Measurements from ENCODE around the gene ZNF497.
A peak's percentile ranks its signal among the peaks of the same experiment; 100 is the strongest.

The ZNF497 gene

DNA sequence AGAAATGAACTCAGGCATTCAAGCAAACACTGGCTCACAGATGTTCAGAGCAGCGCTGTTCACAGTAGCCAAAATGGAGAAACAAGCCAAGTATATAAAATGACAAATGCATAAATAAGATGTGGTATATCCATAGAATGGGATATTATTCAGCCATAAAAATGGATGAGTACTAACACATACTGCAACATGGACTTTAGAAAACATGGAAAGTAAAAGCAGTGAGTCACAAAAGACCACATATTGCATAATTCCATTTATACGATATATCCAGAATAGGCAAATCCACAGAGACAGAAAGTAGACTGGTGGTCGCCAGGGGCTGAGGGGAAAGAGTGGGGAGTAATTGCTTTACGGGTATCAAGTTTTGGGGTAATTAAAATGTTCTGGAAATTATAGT lies 11.6 kb upstream of the ZNF497 start:
- TF ChIP-seq, protein P1, sequence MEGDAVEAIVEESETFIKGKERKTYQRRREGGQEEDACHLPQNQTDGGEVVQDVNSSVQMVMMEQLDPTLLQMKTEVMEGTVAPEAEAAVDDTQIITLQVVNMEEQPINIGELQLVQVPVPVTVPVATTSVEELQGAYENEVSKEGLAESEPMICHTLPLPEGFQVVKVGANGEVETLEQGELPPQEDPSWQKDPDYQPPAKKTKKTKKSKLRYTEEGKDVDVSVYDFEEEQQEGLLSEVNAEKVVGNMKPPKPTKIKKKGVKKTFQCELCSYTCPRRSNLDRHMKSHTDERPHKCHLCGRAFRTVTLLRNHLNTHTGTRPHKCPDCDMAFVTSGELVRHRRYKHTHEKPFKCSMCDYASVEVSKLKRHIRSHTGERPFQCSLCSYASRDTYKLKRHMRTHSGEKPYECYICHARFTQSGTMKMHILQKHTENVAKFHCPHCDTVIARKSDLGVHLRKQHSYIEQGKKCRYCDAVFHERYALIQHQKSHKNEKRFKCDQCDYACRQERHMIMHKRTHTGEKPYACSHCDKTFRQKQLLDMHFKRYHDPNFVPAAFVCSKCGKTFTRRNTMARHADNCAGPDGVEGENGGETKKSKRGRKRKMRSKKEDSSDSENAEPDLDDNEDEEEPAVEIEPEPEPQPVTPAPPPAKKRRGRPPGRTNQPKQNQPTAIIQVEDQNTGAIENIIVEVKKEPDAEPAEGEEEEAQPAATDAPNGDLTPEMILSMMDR (IDR thresholded peaks at IDR 0.05; ENCODE audit: low read length, missing control alignments), result no peak
- no peak overlapping the region for H3K4me3 ChIP-seq (replicated peaks; ENCODE audit: low read depth, low read length)
- peak; percentile 37 for DNase-seq (ENCODE audit: low read depth)

- TF ChIP-seq, protein P1 (IDR thresholded peaks at IDR 0.05; ENCODE audit: low read length, missing control alignments), result peak; percentile 3
- no peak for DNase-seq (ENCODE audit: low read depth)
- no peak overlapping the region for H3K4me3 ChIP-seq (replicated peaks; ENCODE audit: low read depth, low read length)
Measured at GRCh38 chr19:58372311-58373133, 10.0 kb upstream of the ZNF497 start.

DNA sequence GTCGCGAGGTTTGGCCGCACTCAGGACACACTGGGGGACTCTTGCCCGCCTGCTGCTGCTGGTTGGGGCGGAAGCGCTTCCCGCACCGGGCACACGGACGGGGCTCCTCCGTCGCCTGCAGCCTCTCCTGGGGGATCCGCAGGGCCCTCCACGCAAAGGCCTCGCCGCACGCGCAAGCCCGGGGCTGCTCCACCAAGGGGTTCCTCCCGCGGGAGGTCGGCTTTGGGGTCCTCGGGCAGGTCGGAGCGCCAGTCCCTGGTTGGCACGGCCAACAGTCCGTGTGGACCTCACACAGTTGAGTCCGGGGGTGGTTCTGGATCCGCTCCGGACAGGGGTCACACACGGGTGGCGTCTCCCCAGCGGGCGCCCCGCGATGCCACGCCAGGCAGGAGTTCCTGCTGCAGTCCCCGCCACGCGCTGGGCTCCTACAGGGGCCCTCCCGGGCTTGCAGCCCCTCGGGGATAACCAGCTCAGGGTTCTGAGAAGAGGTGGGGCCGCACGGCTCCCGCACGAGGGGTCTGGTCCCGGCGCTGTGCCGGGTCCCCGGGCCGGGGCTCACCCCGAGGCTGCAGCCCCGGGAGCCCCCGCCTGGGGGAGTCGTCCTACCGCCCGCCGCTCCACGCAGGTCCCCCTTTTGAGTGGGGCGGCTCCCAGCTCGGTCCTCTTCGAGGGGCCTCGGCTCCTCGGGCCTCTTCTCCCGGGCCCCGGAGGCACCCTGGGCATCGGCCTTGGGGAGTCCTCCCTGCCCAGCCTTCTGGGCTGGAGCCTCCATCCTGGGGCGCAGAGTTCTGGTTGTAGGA lies 6.2 kb upstream of the ZNF497 start:
- H3K4me3 ChIP-seq (replicated peaks; ENCODE audit: low read depth, low read length), result no peak overlapping the region
- no peak for DNase-seq (ENCODE audit: low read depth)
- TF ChIP-seq, protein P1 (IDR thresholded peaks at IDR 0.05; ENCODE audit: low read length, missing control alignments), result no peak

GRCh38 chr19:58367698-58368454 lies 5.3 kb upstream of the ZNF497 start:
- no peak for DNase-seq (ENCODE audit: low read depth)
- no peak overlapping the region for H3K4me3 ChIP-seq (replicated peaks; ENCODE audit: low read depth, low read length)
- TF ChIP-seq, protein P1 (IDR thresholded peaks at IDR 0.05; ENCODE audit: low read length, missing control alignments), result no peak

DNA sequence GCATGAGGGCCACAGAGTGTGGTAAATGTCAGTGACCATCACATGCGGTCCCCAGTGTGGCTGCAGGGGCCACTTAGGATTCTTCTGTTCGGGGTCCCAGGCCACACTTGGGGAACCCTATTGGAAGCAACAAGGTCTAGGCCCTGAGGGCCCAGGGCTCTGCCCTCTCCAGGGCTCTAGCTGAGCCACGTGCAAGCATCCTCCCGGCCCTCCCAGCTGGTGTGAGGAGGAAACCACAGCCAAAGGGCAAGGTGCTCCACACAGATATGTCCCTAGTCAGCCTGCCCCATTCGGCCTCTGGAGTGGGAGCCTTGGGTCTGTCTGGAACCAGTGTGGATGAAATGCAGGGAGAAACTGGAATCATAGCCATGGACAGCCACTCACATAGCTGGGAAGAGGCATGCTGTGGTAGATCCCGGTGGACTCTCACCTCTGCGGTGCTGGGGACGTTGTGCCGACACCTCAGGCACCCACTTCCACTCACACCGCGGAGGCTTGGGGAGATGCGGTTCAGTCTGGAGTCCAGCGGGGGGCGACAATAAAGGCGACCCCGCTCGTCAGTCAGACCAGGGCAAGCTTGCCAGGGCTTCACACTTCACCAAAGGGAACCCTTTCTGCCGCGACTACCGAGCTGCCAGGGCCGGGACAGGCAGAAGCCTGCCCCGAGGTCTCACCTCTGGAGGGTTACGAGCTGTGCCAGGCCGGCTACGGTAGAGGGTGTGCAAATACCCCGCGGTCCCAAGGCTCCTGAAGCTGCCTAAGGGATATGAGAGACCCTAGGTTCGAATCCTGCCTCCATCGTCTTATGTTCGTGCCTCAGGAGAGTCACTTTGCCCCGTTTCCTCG lies 4.3 kb upstream of the ZNF497 start:
- TF ChIP-seq, protein P1 (IDR thresholded peaks at IDR 0.05; ENCODE audit: low read length, missing control alignments), result no peak
- H3K4me3 ChIP-seq (replicated peaks; ENCODE audit: low read depth, low read length), result no peak overlapping the region
- no peak for DNase-seq (ENCODE audit: low read depth)

GRCh38 chr19:58364146-58364545 lies 1.6 kb upstream of the ZNF497 start:
- TF ChIP-seq, protein P1 (IDR thresholded peaks at IDR 0.05; ENCODE audit: low read length, missing control alignments), result no peak
- no peak for DNase-seq (ENCODE audit: low read depth)

More at GRCh38 chr19:58364146-58364545, 1.6 kb upstream of the ZNF497 start:
- no peak overlapping the region for H3K4me3 ChIP-seq (replicated peaks; ENCODE audit: low read depth, low read length)

Data from fibroblast of pulmonary artery (primary cell).